Esophagus muscularis mucosa (tissue), 4 donors: ENCODE data around the gene DAB1. TPM values are rescaled to one million over a fixed set of nuclear protein-coding genes. Genes with fewer than 3 reads are reported as not detected.

ENCODE experiments used
- DNase-seq: peaks from one replicate; pipeline ENCODE4 v3.0.0-alpha.2; 2017; ENCODE audit errors: extremely low spot score
- H3K27ac ChIP-seq, 4 donors: fragments of 200-600 bp; sonication (generic); replicated peaks in 1 of 4; 1 replicate in 3 of 4; 2 replicates in 1 of 4; pipeline ENCODE4 v1.5.1; 2016 to 2019; ENCODE audit warnings: mild to moderate bottlenecking in 1 of 4
- H3K27me3 ChIP-seq, 4 donors: fragments of 200-600 bp; sonication (generic); one replicate each; pipeline versions ENCODE4 v1.5.1 to v1.6.0; 2016 to 2019
- H3K36me3 ChIP-seq, 4 donors: fragments of 200-600 bp; sonication (generic); one replicate each; pipeline ENCODE4 v1.5.1; 2016 to 2019
- H3K4me1 ChIP-seq, 4 donors: fragments of 200-600 bp; sonication (generic); one replicate each; pipeline ENCODE4 v1.5.1; 2016 to 2019
- H3K4me3 ChIP-seq, 4 donors: fragments of 200-600 bp; sonication (generic); 1 replicate in 2 of 4; 2 replicates in 2 of 4; pipeline ENCODE4 v1.5.1; 2016 to 2019; ENCODE audit warnings: mild to moderate bottlenecking in 4 of 4, moderate library complexity in 1 of 4
- H3K9me3 ChIP-seq, 4 donors: fragments of 200-600 bp; sonication (generic); 1 replicate in 3 of 4; 2 replicates in 1 of 4; pipeline ENCODE4 v1.5.1; 2016 to 2019
- EP300 ChIP-seq: sonication (generic); formaldehyde crosslinking; IDR thresholded peaks from one replicate; pipeline ENCODE4 v1.6.1; 2017; ENCODE audit warnings: antibody characterized with exemption
- POLR2A ChIP-seq: fragments of 450-650 bp; IDR thresholded peaks from one replicate; pipeline ENCODE4 v1.6.1; 2017; ENCODE audit warnings: antibody characterized with exemption, moderate library complexity, mild to moderate bottlenecking, low read depth
- POLR2AphosphoS5 ChIP-seq, 2 donors: sonication (generic); formaldehyde crosslinking; IDR thresholded peaks; one replicate each; pipeline ENCODE4 v1.6.1; 2017; ENCODE audit warnings: antibody characterized with exemption in 2 of 2
- WGBS: methylation state at CpG from one replicate; pipeline ENCODE4 v1.1.5; 2018; 5-methylcytosine and 5-hydroxymethylcytosine counted together
- intact Hi-C: fragments of 100-400 bp; cut with DNase I; formaldehyde crosslinking; loops from one replicate; pipeline ENCODE4 v1.15.1; 2023
- total RNA-seq, 4 donors: library from RNA; depleted of rRNA; stranded (reverse); fragments of >200 nt; gene quantifications; one replicate each; pipeline versions ENCODE4 v1.1.0 to v1.2.1, GENCODE V29; 2016
- TF ChIP-seq, protein P1 (sequence below), 3 experiments: fragments of 200-600 bp in 2 of 3; fragments of 450-650 bp in 1 of 3; sonication (generic) in 2 of 3; IDR thresholded peaks; one replicate each; pipeline ENCODE4 v1.5.1; 2017 to 2019; ENCODE audit warnings: antibody characterized with exemption in 3 of 3, mild to moderate bottlenecking in 2 of 3, moderate library complexity in 1 of 3

The DAB1 gene
- total RNA-seq, 4 donors from 2014 or later, result 0.26 to 1.3 (median 0.37) TPM

DNA sequence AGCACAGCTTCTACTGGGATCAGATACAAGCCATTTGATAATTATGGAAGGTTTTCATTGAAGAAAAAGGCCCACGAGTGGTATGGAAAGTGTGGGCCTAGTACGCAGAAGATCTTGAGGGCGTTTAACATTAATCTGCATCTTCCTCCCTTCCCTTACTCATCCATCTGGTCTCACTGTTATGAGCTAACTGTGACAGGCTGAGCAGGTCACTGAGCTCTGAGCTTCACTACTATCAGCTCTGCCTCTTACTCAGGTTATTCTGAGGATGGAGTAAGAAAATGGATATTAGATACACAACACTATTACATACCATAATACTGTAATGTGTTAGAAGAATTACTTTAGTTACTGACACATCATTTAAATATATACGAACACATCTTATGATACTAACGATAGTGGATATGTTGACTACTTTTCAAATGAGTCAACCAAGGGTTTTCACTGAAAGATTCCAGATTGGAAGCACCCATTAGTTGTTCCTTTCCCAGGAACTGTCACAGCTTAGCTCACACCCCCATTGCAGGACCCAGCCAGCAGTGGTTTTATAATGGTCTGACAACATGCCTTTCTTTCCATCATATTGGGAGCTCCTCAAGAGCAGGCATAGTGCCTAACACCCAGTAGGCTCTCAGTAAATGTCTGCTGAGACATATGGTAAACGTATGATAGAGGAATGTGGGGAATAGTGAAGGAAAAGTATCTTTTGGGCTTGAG lies 360.3 kb downstream of the DAB1 start:
- no peak for TF ChIP-seq POLR2AphosphoS5 (IDR thresholded peaks at IDR 0.05)
- TF ChIP-seq, protein P1, sequence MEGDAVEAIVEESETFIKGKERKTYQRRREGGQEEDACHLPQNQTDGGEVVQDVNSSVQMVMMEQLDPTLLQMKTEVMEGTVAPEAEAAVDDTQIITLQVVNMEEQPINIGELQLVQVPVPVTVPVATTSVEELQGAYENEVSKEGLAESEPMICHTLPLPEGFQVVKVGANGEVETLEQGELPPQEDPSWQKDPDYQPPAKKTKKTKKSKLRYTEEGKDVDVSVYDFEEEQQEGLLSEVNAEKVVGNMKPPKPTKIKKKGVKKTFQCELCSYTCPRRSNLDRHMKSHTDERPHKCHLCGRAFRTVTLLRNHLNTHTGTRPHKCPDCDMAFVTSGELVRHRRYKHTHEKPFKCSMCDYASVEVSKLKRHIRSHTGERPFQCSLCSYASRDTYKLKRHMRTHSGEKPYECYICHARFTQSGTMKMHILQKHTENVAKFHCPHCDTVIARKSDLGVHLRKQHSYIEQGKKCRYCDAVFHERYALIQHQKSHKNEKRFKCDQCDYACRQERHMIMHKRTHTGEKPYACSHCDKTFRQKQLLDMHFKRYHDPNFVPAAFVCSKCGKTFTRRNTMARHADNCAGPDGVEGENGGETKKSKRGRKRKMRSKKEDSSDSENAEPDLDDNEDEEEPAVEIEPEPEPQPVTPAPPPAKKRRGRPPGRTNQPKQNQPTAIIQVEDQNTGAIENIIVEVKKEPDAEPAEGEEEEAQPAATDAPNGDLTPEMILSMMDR (IDR thresholded peaks at IDR 0.05), result no peak
- no peak for TF ChIP-seq POLR2A
- no peak for TF ChIP-seq EP300
- Histone ChIP-seq H3K9me3 (no peaks in the 10 kb centered on the region), H3K27me3 (no peaks in the 10 kb centered on the region), H3K4me3 (no peak overlapping the region), H3K27ac (no peak overlapping the region), H3K4me1 (peaks cover 6 to 16% (median 11%) of the 10 kb centered on the region in 4 donors), H3K36me3 (no peaks in the 10 kb centered on the region)
- no peak for DNase-seq
- intact Hi-C loops, result no loop called here
- 89% methylated on average over 6 of the region's 6 CpGs for WGBS

DNA sequence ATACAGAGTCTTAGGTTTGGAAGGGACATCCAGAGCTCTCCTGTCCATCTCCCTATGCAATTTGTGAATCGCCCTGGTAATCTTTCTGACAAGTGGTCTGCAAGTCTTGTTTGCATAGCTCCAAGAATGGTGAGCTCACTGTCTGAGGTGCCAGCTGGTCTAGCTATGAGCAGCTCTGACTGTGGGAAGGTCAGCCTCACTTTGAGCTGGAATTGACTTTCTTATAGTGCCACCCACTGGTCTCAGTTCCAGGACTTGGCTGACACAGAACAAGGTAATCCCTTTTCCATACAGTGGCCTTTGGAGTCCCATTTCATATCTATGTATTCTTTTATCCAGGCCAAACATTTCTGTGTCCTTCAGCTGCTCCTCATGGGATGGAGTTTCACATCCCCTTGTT lies 362.5 kb downstream of the DAB1 start:
- Histone ChIP-seq H3K27me3 (no peaks in the 10 kb centered on the region), H3K27ac (no peak overlapping the region), H3K36me3 (no peaks in the 10 kb centered on the region), H3K4me1 (peaks cover 0 to 7% (median 0%) of the 10 kb centered on the region in 4 donors), H3K4me3 (no peak overlapping the region), H3K9me3 (no peaks in the 10 kb centered on the region)
- TF ChIP-seq POLR2A, result no peak
- no peak for TF ChIP-seq POLR2AphosphoS5 (IDR thresholded peaks at IDR 0.05)
- TF ChIP-seq, protein P1 (IDR thresholded peaks at IDR 0.05), result no peak
- no peak for TF ChIP-seq EP300
- DNase-seq, result no peak
- WGBS, result 76% methylated on average over 1 of the region's 1 CpG
- intact Hi-C loops, result no loop called here

DNA sequence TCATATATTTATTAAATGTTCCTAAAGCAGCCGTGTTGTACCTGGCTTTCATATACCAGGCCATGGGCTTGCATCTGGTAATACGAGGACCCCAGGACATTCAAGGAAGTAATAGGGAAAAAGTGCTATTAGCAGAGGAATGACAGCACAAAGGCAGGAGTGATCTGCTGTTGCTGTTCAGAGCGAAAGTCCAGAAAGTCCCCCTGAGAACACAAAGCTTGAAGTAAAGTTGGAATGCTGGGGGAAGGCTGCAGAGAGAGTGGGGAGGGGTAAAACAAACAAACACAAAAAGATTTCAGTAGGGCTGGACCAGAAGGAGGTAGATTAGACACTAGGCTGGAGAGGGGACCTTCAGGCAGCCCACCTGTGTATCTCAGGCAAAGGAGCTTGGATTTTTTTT lies 363.4 kb downstream of the DAB1 start:
- Histone ChIP-seq H3K27me3 (no peaks in the 10 kb centered on the region), H3K4me3 (no peak overlapping the region), H3K4me1 (no peaks in the 10 kb centered on the region), H3K36me3 (no peaks in the 10 kb centered on the region), H3K9me3 (no peaks in the 10 kb centered on the region), H3K27ac (no peak overlapping the region)
- TF ChIP-seq POLR2AphosphoS5 (IDR thresholded peaks at IDR 0.05), result no peak
- no peak for DNase-seq
- WGBS, result 79% methylated on average over 3 of the region's 3 CpGs
- intact Hi-C loops, result no loop called here

DNA sequence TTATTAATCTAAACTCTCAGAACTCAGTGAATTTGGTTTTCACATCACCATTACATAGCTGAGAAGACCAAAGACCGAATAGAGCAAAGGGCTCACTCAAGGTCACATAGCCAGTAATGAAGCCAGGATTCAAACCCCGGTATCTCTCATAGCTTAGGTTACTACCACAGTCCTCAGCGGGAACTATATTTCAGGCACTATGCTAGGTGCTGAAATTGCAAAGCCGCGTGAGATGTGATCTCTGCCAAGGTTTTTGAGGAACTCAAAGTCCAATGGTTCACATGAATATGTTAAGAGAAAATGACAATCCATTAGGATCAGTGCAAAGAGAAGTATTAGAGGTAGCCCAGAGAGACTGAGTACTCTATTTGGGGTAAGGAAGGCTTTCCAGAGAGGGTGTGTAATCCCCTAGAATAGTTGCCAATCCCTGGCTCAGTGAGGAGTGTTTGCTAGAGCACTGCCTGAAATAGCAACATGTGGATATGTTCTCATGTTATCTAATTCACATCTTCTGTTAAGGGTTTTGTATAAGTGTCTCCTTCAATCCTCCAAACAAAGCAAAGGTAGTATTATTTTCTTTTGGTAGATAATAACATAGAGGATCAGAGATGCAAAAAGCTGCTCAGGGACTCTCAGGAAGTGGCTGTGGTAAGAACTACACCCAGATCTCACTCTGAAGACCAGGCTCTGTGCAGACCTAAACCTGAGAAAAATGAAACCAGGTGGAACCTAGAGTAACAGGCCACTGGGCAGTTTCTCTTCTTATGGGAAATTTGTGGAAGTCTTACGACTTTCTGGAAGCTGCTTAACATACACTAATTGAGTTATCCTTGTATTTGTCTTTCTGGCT lies 365.0 kb downstream of the DAB1 start:
- H3K36me3 ChIP-seq, result no peaks in the 10 kb centered on the region
- H3K4me1 ChIP-seq, result no peaks in the 10 kb centered on the region
- no peak overlapping the region for H3K4me3 ChIP-seq
- H3K9me3 ChIP-seq, result no peaks in the 10 kb centered on the region
- 86% methylated on average over 6 of the region's 6 CpGs for WGBS
- no peak overlapping the region for H3K27ac ChIP-seq
- H3K27me3 ChIP-seq, result no peaks in the 10 kb centered on the region
- intact Hi-C loops, result no loop called here
- TF ChIP-seq, protein P1 (IDR thresholded peaks at IDR 0.05), result no peak
- TF ChIP-seq EP300 (no peak), POLR2A (no peak), POLR2AphosphoS5 (IDR thresholded peaks at IDR 0.05) (no peak)
- no peak for DNase-seq

DNA sequence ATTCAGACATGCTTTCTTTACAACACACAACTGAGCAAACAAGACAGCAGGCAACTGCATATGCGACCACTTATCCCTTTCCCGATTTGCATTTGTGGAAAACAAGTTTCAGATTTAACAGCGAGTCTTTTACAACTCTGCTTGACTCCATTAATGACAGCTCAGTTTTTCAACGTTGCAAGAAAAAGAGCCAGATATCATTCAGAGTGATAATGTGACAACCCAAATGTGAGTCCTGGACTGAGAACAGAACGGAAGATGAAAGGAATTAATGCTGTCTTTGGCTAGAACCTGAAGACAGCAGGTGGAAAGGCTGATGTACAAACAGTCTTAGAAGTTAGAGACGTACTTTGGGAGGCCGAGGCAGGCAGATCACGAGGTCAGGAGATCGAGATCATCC lies 375.0 kb downstream of the DAB1 start:
- Histone ChIP-seq H3K36me3 (no peaks in the 10 kb centered on the region), H3K9me3 (no peaks in the 10 kb centered on the region), H3K27ac (no peak overlapping the region), H3K27me3 (no peaks in the 10 kb centered on the region), H3K4me1 (no peaks in the 10 kb centered on the region), H3K4me3 (no peak overlapping the region)
- WGBS, result 81% methylated on average over 9 of the region's 9 CpGs
- no peak for TF ChIP-seq EP300
- no peak for TF ChIP-seq POLR2AphosphoS5 (IDR thresholded peaks at IDR 0.05)
- TF ChIP-seq, protein P1 (IDR thresholded peaks at IDR 0.05), result no peak
- no peak for TF ChIP-seq POLR2A
- no peak for DNase-seq
- intact Hi-C loops, result no loop called here
